K562 (cell line): Measurements from ENCODE around the gene ASB15. TPM values are rescaled to one million over a fixed set of nuclear protein-coding genes. Genes with fewer than 3 reads are reported as not detected.

Experiments
- ARID3A ChIP-seq: IDR thresholded peaks from 2 replicates; pipeline ENCODE4 v1.6.1; 2012; ENCODE audit warnings: low read depth, low read length, improper control_type of control experiment, borderline replicate concordance
- CHCHD3 ChIP-seq: fragments of 250-450 bp; sonication (Bioruptor Pico); IDR thresholded peaks from 2 replicates; pipeline ENCODE4 v2.1.2; 2022; ENCODE audit warnings: mild to moderate bottlenecking
- CREM ChIP-seq: IDR thresholded peaks from 2 replicates; pipeline ENCODE4 v1.6.1; 2014; ENCODE audit warnings: antibody characterized with exemption, low read depth
- DDX20 ChIP-seq: fragments of 450-650 bp; IDR thresholded peaks from 2 replicates; pipeline ENCODE4 v1.6.1; 2016; ENCODE audit warnings: missing genetic modification characterization, low read depth, mild to moderate bottlenecking, missing compliant biosample characterization, moderate library complexity
- EGR1 ChIP-seq: fragments of 450-650 bp; conservative IDR thresholded peaks from 2 replicates; pipeline ENCODE4 v1.6.1; 2017; ENCODE audit warnings: mild to moderate bottlenecking
- ELF4 ChIP-seq: fragments of 450-650 bp; formaldehyde crosslinking; IDR thresholded peaks from 2 replicates; pipeline ENCODE4 v1.4.0; 2022; ENCODE audit warnings: missing genetic modification characterization
- GTF3C2 ChIP-seq: IDR thresholded peaks from 3 replicates; pipeline ENCODE4 v1.6.1; 2011; ENCODE audit warnings: borderline replicate concordance, mild to moderate bottlenecking, moderate library complexity; ENCODE audit not compliant: insufficient read length; ENCODE audit errors: extremely low read depth
- KLF6 ChIP-seq: fragments of 250-450 bp; sonication (Bioruptor Pico); IDR thresholded peaks from 2 replicates; pipeline ENCODE4 v1.4.0; 2020; ENCODE audit warnings: mild to moderate bottlenecking, moderate library complexity, borderline replicate concordance
- MAZ ChIP-seq, 2 experiments: fragments of 450-650 bp in 1 of 2; sonication (generic) in 1 of 2; formaldehyde crosslinking; IDR thresholded peaks in 1 of 2; conservative IDR thresholded peaks in 1 of 2; 2 replicates each; pipeline versions ENCODE4 v1.4.0 to v1.5.0; 2020; ENCODE audit warnings: mild to moderate bottlenecking in 1 of 2, missing genetic modification reagents in 1 of 2
- MYNN ChIP-seq, 2 experiments: sonication (generic); formaldehyde crosslinking in 1 of 2; IDR thresholded peaks; 2 replicates each; pipeline versions ENCODE4 v1.5.0 to v1.6.1; 2016 to 2020; ENCODE audit warnings: antibody characterized with exemption in 1 of 2, missing genetic modification reagents in 1 of 2
- PRMT5 ChIP-seq: sonication (generic); formaldehyde crosslinking; IDR thresholded peaks from 2 replicates; pipeline ENCODE4 v1.5.0; 2020; ENCODE audit warnings: missing genetic modification reagents
- SMC3 ChIP-seq: conservative IDR thresholded peaks from 2 replicates; pipeline ENCODE4 v1.6.1; 2011; ENCODE audit warnings: low read depth, low read length, improper control_type of control experiment; ENCODE audit not compliant: insufficient read depth
- TBP ChIP-seq: optimal IDR thresholded peaks from 2 replicates; pipeline ENCODE3; 2011; ENCODE audit warnings: low read depth, low read length, improper control_type of control experiment
- ZNF197 ChIP-seq: fragments of 200-800 bp; sonication (Bioruptor generic); IDR thresholded peaks from 2 replicates; pipeline ENCODE4 v1.6.1; 2016; ENCODE audit warnings: low read depth, missing genetic modification characterization, missing compliant biosample characterization
- ZNF561 ChIP-seq: fragments of 450-650 bp; formaldehyde crosslinking; conservative IDR thresholded peaks from 2 replicates; pipeline ENCODE4 v1.4.0; 2020; ENCODE audit warnings: mild to moderate bottlenecking, moderate library complexity
- ZNF707 ChIP-seq: fragments of 250-450 bp; sonication (Bioruptor Pico); conservative IDR thresholded peaks from 2 replicates; pipeline ENCODE4 v1.8.0; 2022; ENCODE audit warnings: inconsistent platforms, mild to moderate bottlenecking, moderate library complexity
- ZNF785 ChIP-seq: fragments of 250-450 bp; sonication (Bioruptor Pico); IDR thresholded peaks from 2 replicates; pipeline ENCODE4 v1.4.0; 2020; ENCODE audit warnings: mild to moderate bottlenecking
- polyA plus RNA-seq, 8 experiments: library from polyadenylated mRNA; depleted of rRNA in 4 of 8; stranded (reverse) in 5 of 8; unstranded in 3 of 8; fragments of >200 nt; fragmentation: Nextera tagmentation in 2 of 8; fragmentation: Illumina TruSeq in 1 of 8; extraction: Ambion mirVana in 2 of 8; extraction: Trizol in 1 of 8; gene quantifications; 2 replicates each; pipeline versions ENCODE4 v1.2.1 to v1.2.3, GENCODE V29; 2011 to 2014; ENCODE audit warnings: inconsistent platforms in 1 of 8, missing spikeins in 1 of 8
- total RNA-seq, 7 experiments: library from RNA; depleted of rRNA in 6 of 7; stranded (reverse); fragments of >200 nt in 6 of 7; fragmentation: Illumina TruSeq in 2 of 7; extraction: Trizol in 2 of 7; gene quantifications; 2 replicates each; pipeline versions ENCODE4 v1.2.1 to v1.2.3, GENCODE V29; 2011 to 2021; ENCODE audit warnings: low replicate concordance in 1 of 7
- TF ChIP-seq, protein P1 (sequence below): fragments of 250-450 bp; sonication (Bioruptor Pico); IDR thresholded peaks from 2 replicates; pipeline ENCODE4 v1.8.0; 2021; ENCODE audit warnings: moderate library complexity, mild to moderate bottlenecking, inconsistent platforms

Gene ASB15
- total and polyA plus RNA-seq, 9 of the 15 experiments (the other 6 are each of a cell fraction or from before 2014, with no cell fraction given) = 0.03 to 0.14 (median 0.04) TPM; not detected in 3

- TF ChIP-seq PRMT5 (CRISPR knock-in tag) (no peak), EGR1 (no peak), ZNF561 (CRISPR knock-in tag) (no peak), DDX20 (no peak), GTF3C2 (no peak), CREM (no peak), MYNN (IDR thresholded peaks at IDR 0.05) (no peak), MYNN (CRISPR knock-in tag; IDR thresholded peaks at IDR 0.05) (no peak), SMC3 (0 out of 2 replicates have a peak, but pooled peaks have one; percentile 47), ELF4 (CRISPR knock-in tag) (no peak), CHCHD3 (CRISPR knock-in tag) (no peak), KLF6 (CRISPR knock-in tag) (no peak), ZNF197 (CRISPR knock-in tag) (0 out of 2 replicates have a peak, but pooled peaks have one; percentile 30), ARID3A (peak; percentile 58; the same call in 1 of the 2 replicates), MAZ (CRISPR knock-in tag; conservative IDR thresholded peaks at IDR 0.05 in 1 of 2, IDR thresholded peaks at IDR 0.05 in 1 of 2) (peak in 1 of 2 experiments; percentile 30; a peak in 1 of 4 replicates), TBP (no peak), ZNF707 (CRISPR knock-in tag) (no peak), ZNF785 (no peak)
- TF ChIP-seq, protein P1, sequence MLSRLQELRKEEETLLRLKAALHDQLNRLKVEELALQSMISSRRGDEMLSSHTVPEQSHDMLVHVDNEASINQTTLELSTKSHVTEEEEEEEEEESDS (CRISPR knock-in tag) = no peak
These were observed 81.1 kb downstream of the ASB15 start (continued) for GRCh38 chr7:123682690-123683089.
